Transverse colon (tissue), 4 donors: ENCODE measurements around the gene ZFAND3. TPM values are rescaled to one million over a fixed set of nuclear protein-coding genes. Genes with fewer than 3 reads are reported as not detected.

ENCODE experiments used
- DNase-seq: peaks from one replicate; pipeline ENCODE4 v3.0.0-alpha.2; 2019
- H3K27ac ChIP-seq, 4 donors: fragments of 200-600 bp; sonication (generic); 2 replicates each; pipeline ENCODE4 v1.5.1; 2016 to 2018; ENCODE audit warnings: inconsistent platforms in 4 of 4
- H3K27me3 ChIP-seq: fragments of 200-600 bp; sonication (generic); 2 replicates; pipeline ENCODE4 v1.5.1; 2017; ENCODE audit warnings: inconsistent platforms
- H3K36me3 ChIP-seq, 4 donors: fragments of 200-600 bp; sonication (generic); 2 replicates each; pipeline ENCODE4 v1.5.1; 2017 to 2019; ENCODE audit warnings: inconsistent platforms in 4 of 4
- H3K4me1 ChIP-seq, 4 donors: fragments of 200-600 bp; sonication (generic); 2 replicates each; pipeline ENCODE4 v1.5.1; 2017 to 2020; ENCODE audit warnings: inconsistent platforms in 4 of 4
- H3K4me3 ChIP-seq, 4 donors: fragments of 200-600 bp; sonication (generic); 1 replicate in 1 of 4; 2 replicates in 3 of 4; pipeline versions ENCODE4 v1.5.1 to v1.6.1; 2017 to 2019; ENCODE audit warnings: inconsistent platforms in 4 of 4
- H3K9me3 ChIP-seq, 2 donors: fragments of 200-600 bp; sonication (generic); 2 replicates each; pipeline ENCODE4 v1.5.1; 2017 to 2019; ENCODE audit warnings: inconsistent platforms in 2 of 2
- EP300 ChIP-seq: sonication (generic); formaldehyde crosslinking; IDR thresholded peaks from one replicate; pipeline ENCODE4 v1.6.1; 2017; ENCODE audit warnings: antibody characterized with exemption, low read depth
- POLR2A ChIP-seq: fragments of 450-650 bp; IDR thresholded peaks from one replicate; pipeline ENCODE4 v1.6.1; 2016; ENCODE audit warnings: antibody characterized with exemption, mild to moderate bottlenecking, moderate library complexity
- POLR2AphosphoS5 ChIP-seq, 3 donors: sonication (generic); formaldehyde crosslinking; IDR thresholded peaks; one replicate each; pipeline ENCODE4 v1.6.1; 2016; ENCODE audit warnings: antibody characterized with exemption in 3 of 3
- WGBS, 2 donors: methylation state at CpG; one replicate each; pipeline ENCODE4 v1.1.5; 2018; ENCODE audit warnings: low coverage in 1 of 2; 5-methylcytosine and 5-hydroxymethylcytosine counted together
- in situ Hi-C, 4 donors: fragments of 200-750 bp; cut with MboI; loops; one replicate each; pipeline versions ENCODE4 v1.15.0 to v1.15.1; 2017; ENCODE audit warnings: low sequenced_read_pairs in 3 of 4, low pct_ligation_motif_present in 1 of 4, low pct_unique_long_range_greater_than_20kb in 1 of 4
- intact Hi-C: fragments of 100-400 bp; cut with DNase I; formaldehyde crosslinking; loops from one replicate; pipeline ENCODE4 v1.15.1; 2023; ENCODE audit warnings: low total_unique reads
- total RNA-seq, 4 donors: library from RNA; depleted of rRNA; stranded (reverse); fragments of >200 nt; gene quantifications; one replicate each; pipeline ENCODE4 v1.1.0, GENCODE V29; 2016
- TF ChIP-seq, protein P1 (sequence below), 5 experiments: fragments of 200-600 bp in 3 of 5; fragments of 450-650 bp in 2 of 5; sonication (generic) in 3 of 5; IDR thresholded peaks; 1 replicate in 2 of 5; 2 replicates in 3 of 5; pipeline ENCODE4 v1.5.1; 2016 to 2017; ENCODE audit warnings: antibody characterized with exemption in 5 of 5, inconsistent platforms in 3 of 5, mild to moderate bottlenecking in 2 of 5, moderate library complexity in 1 of 5

The ZFAND3 gene
- total RNA-seq, 4 donors from 2014 or later, result 20.5 to 83.4 (median 36.5) TPM

DNA sequence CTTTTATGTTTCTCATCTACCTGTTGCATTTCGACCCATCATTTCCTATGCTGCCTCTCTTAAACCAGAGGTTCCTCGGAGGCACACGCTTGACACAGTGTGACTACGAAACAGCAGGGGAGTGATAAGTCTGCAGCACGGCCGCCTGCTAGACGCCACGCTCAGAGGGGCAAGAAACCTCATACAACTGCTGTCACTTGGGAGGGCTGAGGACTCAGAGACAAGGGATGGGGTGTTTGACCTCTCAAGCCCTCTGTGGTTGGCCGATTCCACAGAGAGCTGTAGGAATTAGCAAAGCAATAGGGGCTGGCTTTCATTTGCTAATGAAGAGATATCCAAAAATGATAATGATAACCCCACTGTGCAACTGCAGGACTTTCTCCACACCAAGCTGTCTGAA, 372.5 kb downstream of the ZFAND3 start:
- H3K27me3 ChIP-seq, result no peaks in the 10 kb centered on the region
- H3K27ac ChIP-seq, result no peak overlapping the region
- H3K36me3 ChIP-seq, result no peaks in the 10 kb centered on the region
- no peaks in the 10 kb centered on the region for H3K4me1 ChIP-seq
- TF ChIP-seq POLR2AphosphoS5 (IDR thresholded peaks at IDR 0.05) (no peak), POLR2A (no peak), EP300 (no peak)
- TF ChIP-seq, protein P1, sequence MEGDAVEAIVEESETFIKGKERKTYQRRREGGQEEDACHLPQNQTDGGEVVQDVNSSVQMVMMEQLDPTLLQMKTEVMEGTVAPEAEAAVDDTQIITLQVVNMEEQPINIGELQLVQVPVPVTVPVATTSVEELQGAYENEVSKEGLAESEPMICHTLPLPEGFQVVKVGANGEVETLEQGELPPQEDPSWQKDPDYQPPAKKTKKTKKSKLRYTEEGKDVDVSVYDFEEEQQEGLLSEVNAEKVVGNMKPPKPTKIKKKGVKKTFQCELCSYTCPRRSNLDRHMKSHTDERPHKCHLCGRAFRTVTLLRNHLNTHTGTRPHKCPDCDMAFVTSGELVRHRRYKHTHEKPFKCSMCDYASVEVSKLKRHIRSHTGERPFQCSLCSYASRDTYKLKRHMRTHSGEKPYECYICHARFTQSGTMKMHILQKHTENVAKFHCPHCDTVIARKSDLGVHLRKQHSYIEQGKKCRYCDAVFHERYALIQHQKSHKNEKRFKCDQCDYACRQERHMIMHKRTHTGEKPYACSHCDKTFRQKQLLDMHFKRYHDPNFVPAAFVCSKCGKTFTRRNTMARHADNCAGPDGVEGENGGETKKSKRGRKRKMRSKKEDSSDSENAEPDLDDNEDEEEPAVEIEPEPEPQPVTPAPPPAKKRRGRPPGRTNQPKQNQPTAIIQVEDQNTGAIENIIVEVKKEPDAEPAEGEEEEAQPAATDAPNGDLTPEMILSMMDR (IDR thresholded peaks at IDR 0.05), result no peak
- intact Hi-C loops (no loop called here), in situ Hi-C loops (no loop called here)
- 73 to 89% methylated on average over 3 to 9 of the region's 9 CpGs for WGBS, 2 donors
- no peak for DNase-seq
- no peaks in the 10 kb centered on the region for H3K9me3 ChIP-seq
- H3K4me3 ChIP-seq, result no peak overlapping the region

DNA sequence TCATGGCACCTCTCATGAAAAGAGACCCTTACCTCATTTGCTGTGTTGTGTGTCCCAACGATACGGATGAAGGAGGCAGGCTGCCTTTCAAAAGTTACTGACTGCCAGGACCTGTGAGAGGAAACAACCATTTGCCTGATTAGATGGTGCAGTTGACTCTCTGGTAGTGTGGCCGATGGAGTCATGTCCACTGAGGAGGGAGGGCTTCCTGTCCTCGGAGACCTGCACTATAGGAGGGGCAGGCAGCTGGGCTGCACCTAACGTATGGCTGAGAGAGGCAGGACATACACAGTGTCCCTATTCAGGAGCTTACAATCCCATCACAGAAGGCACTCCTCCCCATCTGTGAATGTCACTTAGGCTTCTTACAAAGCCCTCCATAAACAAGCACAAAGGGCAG, 373.0 kb downstream of the ZFAND3 start:
- in situ Hi-C loops, result no loop called here
- Histone ChIP-seq H3K27ac (no peak overlapping the region), H3K4me3 (no peak overlapping the region), H3K9me3 (no peaks in the 10 kb centered on the region), H3K36me3 (no peaks in the 10 kb centered on the region), H3K4me1 (no peaks in the 10 kb centered on the region), H3K27me3 (no peaks in the 10 kb centered on the region)
- 77% methylated on average over 5 of the region's 5 CpGs; no CpG with 5 or more reads in 1 of the 2 donors for WGBS, 2 donors
- no peak for TF ChIP-seq EP300
- TF ChIP-seq POLR2AphosphoS5 (IDR thresholded peaks at IDR 0.05), result no peak
- no peak for TF ChIP-seq POLR2A
- TF ChIP-seq, protein P1 (IDR thresholded peaks at IDR 0.05), result no peak
- intact Hi-C loops, result no loop called here
- no peak for DNase-seq

DNA sequence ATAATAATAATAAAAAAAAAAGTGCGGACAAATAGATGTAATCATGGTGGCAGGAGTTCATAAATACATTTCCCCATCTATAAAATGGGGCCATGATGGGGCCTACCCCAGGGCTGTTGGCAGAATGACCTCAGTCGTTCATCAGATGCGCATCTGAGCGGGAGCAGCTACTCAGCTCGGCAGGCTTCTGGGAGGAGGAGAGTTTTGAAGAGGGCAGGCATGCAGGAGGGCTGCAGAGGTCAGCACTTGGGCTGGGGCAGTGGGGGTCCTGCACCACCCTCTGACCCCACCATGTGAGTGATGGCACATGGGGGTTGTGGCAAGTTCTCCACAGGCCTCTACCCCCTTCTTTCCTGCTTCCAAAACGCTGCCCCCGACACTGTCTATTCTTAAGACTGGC, 373.5 kb downstream of the ZFAND3 start:
- TF ChIP-seq, protein P1 (IDR thresholded peaks at IDR 0.05), result no peak
- no peak for TF ChIP-seq EP300
- TF ChIP-seq POLR2A, result no peak
- TF ChIP-seq POLR2AphosphoS5 (IDR thresholded peaks at IDR 0.05), result no peak
- in situ Hi-C loops (no loop called here), intact Hi-C loops (no loop called here)

DNA sequence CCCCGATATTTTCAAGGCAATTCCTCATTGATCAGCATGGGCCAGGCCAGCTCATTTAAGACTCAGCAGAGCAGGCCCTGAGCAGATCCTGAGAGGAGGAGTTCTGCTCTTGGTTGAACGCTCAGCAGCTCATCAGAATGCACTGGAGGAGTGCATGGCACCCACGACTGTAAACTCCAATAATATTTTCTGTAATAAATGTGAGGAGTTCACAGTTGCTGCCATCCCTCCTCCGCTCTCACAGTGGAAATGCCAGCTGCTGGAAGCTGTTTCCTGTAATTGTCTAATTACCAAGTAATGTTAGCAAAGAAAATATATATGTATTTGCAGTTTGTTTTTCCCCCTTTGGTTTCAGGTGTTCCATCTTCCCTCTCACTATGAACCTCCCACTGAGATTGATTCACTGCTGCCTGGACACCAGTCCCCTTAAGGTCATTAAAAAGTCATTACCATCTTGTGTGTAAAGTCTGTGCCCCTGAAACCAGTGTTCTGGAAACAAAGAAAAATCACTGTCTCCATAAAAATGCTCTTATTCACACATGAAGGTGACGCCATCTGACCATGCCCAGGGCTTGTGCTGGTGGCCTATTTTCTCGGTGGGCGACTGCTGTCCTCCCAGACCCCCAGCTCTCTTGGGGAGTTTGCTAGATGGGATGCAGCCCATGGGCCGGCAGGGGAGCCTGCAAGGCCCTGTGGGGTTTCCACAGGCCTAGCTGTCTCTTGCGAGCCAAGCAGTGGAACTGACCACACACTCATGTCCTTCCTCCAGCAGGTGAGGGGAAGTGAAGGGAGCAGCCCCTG, 374.2 kb downstream of the ZFAND3 start:
- no peaks in the 10 kb centered on the region for H3K36me3 ChIP-seq
- intact Hi-C loops, result no loop called here
- no peaks in the 10 kb centered on the region for H3K27me3 ChIP-seq
- 82 to 88% methylated on average over 5 to 9 of the region's 9 CpGs for WGBS, 2 donors
- DNase-seq, result no peak
- no peak overlapping the region for H3K4me3 ChIP-seq
- H3K27ac ChIP-seq, result no peak overlapping the region
- in situ Hi-C loops, result no loop called here
- TF ChIP-seq POLR2AphosphoS5 (IDR thresholded peaks at IDR 0.05) (no peak), EP300 (no peak), POLR2A (no peak)
- TF ChIP-seq, protein P1 (IDR thresholded peaks at IDR 0.05), result no peak
- H3K9me3 ChIP-seq, result no peaks in the 10 kb centered on the region
- H3K4me1 ChIP-seq, result no peaks in the 10 kb centered on the region

More for the DNA sequence above, 373.5 kb downstream of the ZFAND3 start:
- no peak for DNase-seq
- 100% methylated on average over 1 to 7 of the region's 7 CpGs for WGBS, 2 donors
- H3K36me3 ChIP-seq, result no peaks in the 10 kb centered on the region
- H3K27me3 ChIP-seq, result no peaks in the 10 kb centered on the region
- no peak overlapping the region for H3K4me3 ChIP-seq
- H3K4me1 ChIP-seq, result no peaks in the 10 kb centered on the region
- H3K27ac ChIP-seq, result no peak overlapping the region
- H3K9me3 ChIP-seq, result no peaks in the 10 kb centered on the region
